Mesothelial cell of epicardium (in vitro differentiated cells): ENCODE results near the gene RAB13. TPM values are rescaled to one million over a fixed set of nuclear protein-coding genes. Genes with fewer than 3 reads are reported as not detected.

Source experiments
- DNase-seq, 2 experiments: peaks; one replicate each; pipeline ENCODE4 v3.0.0; 2021; ENCODE audit warnings: low spot score in 2 of 2; ENCODE audit not compliant: unreplicated experiment in 2 of 2
- H3K27ac Mint-ChIP-seq: 2 replicates; pipeline ENCODE4 v1.8.0; 2021; ENCODE audit warnings: mixed read lengths
- H3K27me3 Mint-ChIP-seq: 2 replicates; pipeline ENCODE4 v1.8.0; 2021; ENCODE audit warnings: low read depth, mixed read lengths
- H3K36me3 Mint-ChIP-seq: 2 replicates; pipeline ENCODE4 v1.8.0; 2021; ENCODE audit warnings: mixed read lengths
- H3K4me1 Mint-ChIP-seq: 2 replicates; pipeline ENCODE4 v1.8.0; 2021; ENCODE audit warnings: mixed read lengths
- H3K4me3 Mint-ChIP-seq: 2 replicates; pipeline ENCODE4 v1.8.0; 2021; ENCODE audit warnings: mild to moderate bottlenecking, moderate library complexity, mixed read lengths
- H3K9me3 Mint-ChIP-seq: 2 replicates; pipeline ENCODE4 v1.8.0; 2021; ENCODE audit warnings: mixed read lengths
- total RNA-seq: library from RNA; stranded (reverse); gene quantifications from 3 replicates; pipeline ENCODE4 v1.2.1, GENCODE V29; 2021
- TF ChIP-seq, protein P1 (sequence below): fragments of 200-600 bp; sonication (generic); IDR thresholded peaks from one replicate; pipeline ENCODE4 v1.5.0; 2021; ENCODE audit warnings: antibody characterized with exemption; ENCODE audit not compliant: unreplicated experiment

The RAB13 gene
- total RNA-seq, 1 donor from 2014 or later: 92.0 TPM

DNA sequence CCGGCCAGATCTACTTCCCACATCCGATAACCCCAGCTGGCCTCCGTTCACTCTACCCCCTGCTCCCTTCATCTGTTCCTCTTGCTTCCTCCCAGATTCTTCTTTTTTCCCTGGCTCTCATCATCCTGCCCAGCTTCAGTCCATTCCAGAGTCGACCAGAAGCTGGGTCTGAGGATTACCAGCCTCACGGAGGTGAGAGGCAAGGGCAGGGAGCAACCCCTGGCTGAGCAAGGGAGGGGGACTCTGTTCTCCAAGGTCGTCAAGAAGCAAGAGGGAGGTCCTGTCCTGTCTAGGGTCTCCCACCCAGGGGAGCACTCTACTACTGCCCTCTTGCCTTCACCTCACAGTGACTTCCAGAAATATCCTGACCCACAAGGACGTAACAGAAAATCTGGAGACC lies 12.6 kb downstream of the RAB13 start:
- TF ChIP-seq, protein P1, sequence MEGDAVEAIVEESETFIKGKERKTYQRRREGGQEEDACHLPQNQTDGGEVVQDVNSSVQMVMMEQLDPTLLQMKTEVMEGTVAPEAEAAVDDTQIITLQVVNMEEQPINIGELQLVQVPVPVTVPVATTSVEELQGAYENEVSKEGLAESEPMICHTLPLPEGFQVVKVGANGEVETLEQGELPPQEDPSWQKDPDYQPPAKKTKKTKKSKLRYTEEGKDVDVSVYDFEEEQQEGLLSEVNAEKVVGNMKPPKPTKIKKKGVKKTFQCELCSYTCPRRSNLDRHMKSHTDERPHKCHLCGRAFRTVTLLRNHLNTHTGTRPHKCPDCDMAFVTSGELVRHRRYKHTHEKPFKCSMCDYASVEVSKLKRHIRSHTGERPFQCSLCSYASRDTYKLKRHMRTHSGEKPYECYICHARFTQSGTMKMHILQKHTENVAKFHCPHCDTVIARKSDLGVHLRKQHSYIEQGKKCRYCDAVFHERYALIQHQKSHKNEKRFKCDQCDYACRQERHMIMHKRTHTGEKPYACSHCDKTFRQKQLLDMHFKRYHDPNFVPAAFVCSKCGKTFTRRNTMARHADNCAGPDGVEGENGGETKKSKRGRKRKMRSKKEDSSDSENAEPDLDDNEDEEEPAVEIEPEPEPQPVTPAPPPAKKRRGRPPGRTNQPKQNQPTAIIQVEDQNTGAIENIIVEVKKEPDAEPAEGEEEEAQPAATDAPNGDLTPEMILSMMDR: no peak
- Mint-ChIP-seq H3K36me3 (peaks cover 10% of the 10 kb centered on the region), H3K9me3 (no peaks in the 10 kb centered on the region), H3K4me3 (no peak overlapping the region), H3K27ac (no peak overlapping the region), H3K27me3 (no peaks in the 10 kb centered on the region), H3K4me1 (peaks cover 30% of the 10 kb centered on the region)
- DNase-seq: no peak

DNA sequence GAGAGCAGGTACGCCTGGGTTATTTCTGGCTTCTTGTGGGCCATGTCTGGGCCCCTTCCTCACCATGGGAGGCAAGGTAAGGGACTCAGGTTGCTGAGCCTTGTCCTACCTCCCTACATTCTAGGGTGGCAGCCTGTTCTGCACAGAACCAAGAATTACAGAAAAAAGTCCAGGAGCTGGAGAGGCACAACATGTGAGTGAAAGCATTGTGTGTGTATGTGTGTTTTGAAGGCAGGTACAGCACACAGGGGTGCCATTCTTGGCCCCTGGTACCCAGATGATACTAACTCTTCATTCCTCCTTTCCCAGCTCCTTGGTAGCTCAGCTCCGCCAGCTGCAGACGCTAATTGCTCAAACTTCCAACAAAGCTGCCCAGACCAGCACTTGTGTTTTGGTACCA lies 13.1 kb downstream of the RAB13 start:
- Mint-ChIP-seq H3K4me1 (peaks cover 29% of the 10 kb centered on the region), H3K9me3 (no peaks in the 10 kb centered on the region), H3K27me3 (no peaks in the 10 kb centered on the region), H3K27ac (no peak overlapping the region), H3K4me3 (no peak overlapping the region), H3K36me3 (peaks cover 10% of the 10 kb centered on the region)
- DNase-seq: no peak
- TF ChIP-seq, protein P1: no peak

DNA sequence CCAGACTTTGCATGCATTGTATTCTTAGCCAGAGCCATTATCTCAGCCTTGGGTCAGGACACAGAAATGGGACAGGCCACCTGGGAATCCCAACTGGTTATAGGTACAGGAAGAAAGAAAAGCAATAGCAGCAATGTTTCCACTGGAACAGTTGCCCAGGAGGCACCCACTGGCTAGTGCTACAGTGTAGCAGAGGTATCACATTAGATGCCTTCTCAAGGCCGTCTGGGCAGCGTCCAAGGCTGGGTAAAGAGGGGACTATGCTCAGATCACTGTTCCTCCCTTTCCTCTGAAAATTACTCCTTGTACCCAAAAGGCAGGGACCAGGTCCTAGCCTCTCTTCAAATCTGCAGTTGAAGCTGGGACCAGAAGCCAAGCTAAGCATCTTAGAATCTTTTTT lies 15.8 kb downstream of the RAB13 start:
- Mint-ChIP-seq H3K27ac (no peak overlapping the region), H3K4me1 (peaks cover 30% of the 10 kb centered on the region), H3K27me3 (no peaks in the 10 kb centered on the region), H3K9me3 (no peaks in the 10 kb centered on the region), H3K4me3 (no peak overlapping the region), H3K36me3 (peaks cover 6% of the 10 kb centered on the region)
- no peak for DNase-seq
- TF ChIP-seq, protein P1: no peak

DNA sequence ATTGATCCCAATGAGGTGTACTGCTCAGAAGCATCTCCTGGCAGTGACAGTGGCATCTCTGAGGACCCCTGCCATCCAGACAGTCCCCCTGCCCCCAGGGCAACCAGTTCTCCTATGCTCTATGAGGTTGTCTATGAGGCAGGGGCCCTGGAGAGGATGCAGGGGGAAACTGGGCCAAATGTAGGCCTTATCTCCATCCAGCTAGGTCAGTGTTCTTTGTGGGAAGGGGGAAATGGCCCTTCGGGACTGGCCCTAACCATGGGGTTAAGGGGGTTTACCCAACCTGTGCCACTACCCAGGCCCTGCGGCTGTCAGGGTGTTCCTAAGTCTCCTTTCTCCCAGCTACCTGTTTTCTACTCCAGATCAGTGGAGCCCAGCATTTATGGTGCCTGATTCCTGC lies 17.2 kb downstream of the RAB13 start:
- H3K4me3 Mint-ChIP-seq: peak overlapping the region; percentile 95
- peaks cover 34% of the 10 kb centered on the region for H3K4me1 Mint-ChIP-seq
- no peaks in the 10 kb centered on the region for H3K9me3 Mint-ChIP-seq
- peaks cover 1% of the 10 kb centered on the region for H3K36me3 Mint-ChIP-seq
- H3K27me3 Mint-ChIP-seq: no peaks in the 10 kb centered on the region
- TF ChIP-seq, protein P1: no peak
- no peak for DNase-seq
- H3K27ac Mint-ChIP-seq: peak overlapping the region; percentile 98

DNA sequence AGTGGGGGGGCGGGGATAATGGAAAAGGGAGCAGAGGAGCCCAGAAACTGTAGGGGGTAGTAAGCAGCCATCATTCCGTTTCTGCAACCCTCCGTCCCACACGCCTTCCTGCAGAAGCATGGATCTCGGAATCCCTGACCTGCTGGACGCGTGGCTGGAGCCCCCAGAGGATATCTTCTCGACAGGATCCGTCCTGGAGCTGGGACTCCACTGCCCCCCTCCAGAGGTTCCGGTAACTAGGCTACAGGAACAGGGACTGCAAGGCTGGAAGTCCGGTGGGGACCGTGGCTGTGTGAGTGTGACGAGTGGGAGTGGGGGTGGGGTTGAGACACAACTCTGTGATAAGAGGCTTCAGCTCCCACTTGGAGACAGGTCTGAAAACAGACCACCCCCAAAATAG lies 17.7 kb downstream of the RAB13 start:
- H3K4me1 Mint-ChIP-seq: peaks cover 34% of the 10 kb centered on the region
- H3K36me3 Mint-ChIP-seq: no peaks in the 10 kb centered on the region
- H3K27ac Mint-ChIP-seq: peak overlapping the region; percentile 98
- TF ChIP-seq, protein P1: no peak
- H3K9me3 Mint-ChIP-seq: no peaks in the 10 kb centered on the region
- no peaks in the 10 kb centered on the region for H3K27me3 Mint-ChIP-seq
- peak overlapping the region; percentile 95 for H3K4me3 Mint-ChIP-seq
- DNase-seq: no peak

DNA sequence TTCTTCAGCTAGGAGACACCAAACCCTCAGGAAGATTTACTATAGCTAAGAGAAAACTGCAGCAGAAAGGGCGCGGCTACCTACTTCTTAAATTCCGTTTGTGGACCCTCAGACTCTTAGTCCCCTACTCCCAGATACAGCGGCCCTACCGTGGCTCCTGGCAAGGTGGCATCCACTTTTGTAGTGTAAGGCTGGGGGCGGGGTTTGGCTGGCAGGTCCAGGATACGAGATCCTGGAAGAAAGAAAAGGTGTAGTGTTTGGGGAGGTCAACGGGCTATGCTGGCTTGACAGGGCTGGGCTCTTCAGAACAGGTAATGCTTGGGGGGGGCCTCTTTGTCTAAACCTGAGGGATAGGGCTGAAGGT lies 18.2 kb downstream of the RAB13 start:
- DNase-seq: peak in 1 of 2 experiments; percentile 62
- peaks cover 34% of the 10 kb centered on the region for H3K4me1 Mint-ChIP-seq
- no peaks in the 10 kb centered on the region for H3K27me3 Mint-ChIP-seq
- H3K27ac Mint-ChIP-seq: peak overlapping the region; percentile 98
- no peaks in the 10 kb centered on the region for H3K9me3 Mint-ChIP-seq
- H3K4me3 Mint-ChIP-seq: peak overlapping the region; percentile 95
- no peaks in the 10 kb centered on the region for H3K36me3 Mint-ChIP-seq
- TF ChIP-seq, protein P1: no peak
